Fibroblast of skin of right quadriceps (primary cell): ENCODE results near the gene ADSS1.
A peak's percentile ranks its signal among the peaks of the same experiment; 100 is the strongest.

Source experiments
- DNase-seq: peaks from one replicate; pipeline ENCODE4 v3.0.0-alpha.2; 2013

The ADSS1 gene

DNA sequence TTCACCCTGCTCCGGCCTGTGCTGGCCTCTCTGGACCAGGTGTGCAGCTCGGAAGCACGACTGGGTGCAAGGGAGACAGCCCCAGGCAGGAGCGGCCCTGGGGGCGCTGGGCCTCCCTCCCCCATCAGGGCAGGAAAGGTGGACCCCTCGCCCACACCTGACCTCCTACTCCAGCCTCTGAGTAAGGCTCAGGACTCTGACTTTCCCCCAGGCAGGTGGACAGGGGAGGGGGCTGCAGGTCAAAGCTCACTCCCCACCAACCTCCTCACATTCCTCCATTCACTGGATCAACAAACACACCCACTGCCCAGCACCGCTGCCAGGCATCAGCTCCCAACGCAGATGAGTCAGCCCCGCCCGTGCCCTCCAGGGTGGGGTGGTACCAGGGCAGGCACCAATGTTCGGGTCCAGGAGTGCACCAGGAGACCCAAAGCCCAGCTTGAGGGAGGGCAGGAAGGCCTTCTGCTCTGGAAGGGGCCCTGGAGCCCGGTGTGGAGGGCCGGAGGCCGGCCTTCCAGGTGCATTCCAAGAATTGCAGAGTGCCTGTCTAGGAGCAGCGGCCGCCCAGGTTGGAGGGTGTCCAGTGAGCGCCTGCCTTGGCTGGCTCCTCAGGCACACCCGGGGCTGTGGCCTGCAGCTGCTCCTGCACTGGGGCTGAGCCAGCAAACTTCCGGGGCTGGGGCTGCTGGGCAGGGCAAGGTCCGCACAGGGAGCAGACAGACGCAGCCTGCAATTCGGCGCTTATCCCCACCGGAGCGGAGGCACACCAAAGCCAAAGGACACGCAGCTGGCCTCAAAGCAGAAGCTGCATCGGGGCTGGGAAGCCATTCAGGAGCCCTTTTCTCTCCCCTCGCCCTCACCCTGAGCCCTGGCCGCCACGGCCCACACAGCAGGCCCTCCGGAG, 36.2 kb upstream of the ADSS1 start:
- no peak for DNase-seq

- no peak for DNase-seq
These were observed 35.4 kb upstream of the ADSS1 start for GRCh38 chr14:104688505-104689108.

GRCh38 chr14:104689109-104689880, 34.7 kb upstream of the ADSS1 start, which contains the start of gene INF2:
Gene INF2 (plus strand): TSS chr14:104689618. CDS start chr14:104701366, 11,748 bp downstream.
- peak; percentile 64 for DNase-seq

GRCh38 chr14:104689881-104690711, 33.9 kb upstream of the ADSS1 start:
- no peak for DNase-seq

DNA sequence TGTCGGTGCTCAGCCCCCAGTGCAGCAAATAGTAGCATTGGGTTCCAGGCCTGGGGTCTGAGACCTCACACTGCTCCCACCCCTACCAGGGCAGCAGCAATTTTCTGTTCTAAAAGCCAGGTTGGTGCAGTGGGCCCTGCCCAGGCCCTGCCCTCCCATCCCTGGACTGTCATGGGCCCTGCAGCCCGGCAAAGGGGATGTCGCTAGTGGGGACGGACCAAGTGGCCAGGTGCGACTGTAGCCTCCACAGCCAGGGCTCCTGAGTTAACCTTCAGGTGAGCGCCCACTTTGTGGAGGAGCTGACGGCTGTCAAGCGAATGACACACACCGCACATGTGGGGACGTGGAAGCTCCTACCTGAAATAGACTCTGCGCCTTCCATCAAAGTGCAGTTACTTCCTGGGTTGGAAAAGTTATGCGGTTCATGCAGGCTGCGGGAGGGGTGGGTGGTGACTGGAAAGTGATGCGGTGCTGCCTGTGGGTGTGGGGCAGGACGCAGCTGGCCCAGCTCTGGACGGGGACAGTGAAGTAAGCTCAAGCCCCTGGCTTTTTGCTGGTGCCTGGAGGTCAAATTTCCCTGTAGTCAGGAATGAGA, 33.1 kb upstream of the ADSS1 start:
- no peak for DNase-seq

DNA sequence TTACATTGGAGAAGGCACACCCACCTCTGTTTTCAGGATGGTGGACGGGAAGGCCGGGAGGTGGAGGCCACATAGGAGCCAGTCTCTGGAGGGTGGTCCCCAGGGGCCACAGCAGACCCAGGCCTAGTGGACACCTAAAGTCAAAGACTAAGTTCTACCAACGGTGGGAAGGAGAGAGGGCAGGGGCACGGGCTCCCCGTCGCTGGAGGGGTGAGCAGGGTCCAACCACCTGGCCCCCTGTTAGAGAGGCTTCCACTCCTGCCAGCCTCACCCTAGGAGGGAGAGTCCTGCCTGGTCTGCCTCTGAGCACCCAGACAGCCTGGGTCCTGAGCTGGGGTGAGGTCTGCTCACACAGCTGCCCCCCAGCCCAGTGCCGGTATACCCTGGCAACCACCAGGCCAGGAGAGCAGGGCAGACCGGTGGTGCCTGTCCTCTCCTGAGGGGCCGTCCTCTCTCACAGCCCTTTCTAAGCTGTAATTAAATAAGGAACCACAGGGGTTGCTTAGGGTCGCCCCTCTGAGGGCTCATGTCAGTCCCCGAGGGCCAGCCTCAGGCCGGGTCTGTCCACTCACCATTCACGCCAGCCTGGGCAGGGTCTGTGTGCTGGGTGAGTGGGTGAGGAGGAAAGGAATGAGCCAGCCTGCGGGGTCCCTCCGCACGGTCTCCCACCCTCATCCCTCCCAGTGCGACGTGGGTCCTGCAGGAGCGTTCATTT, 32.3 kb upstream of the ADSS1 start:
- no peak for DNase-seq

DNA sequence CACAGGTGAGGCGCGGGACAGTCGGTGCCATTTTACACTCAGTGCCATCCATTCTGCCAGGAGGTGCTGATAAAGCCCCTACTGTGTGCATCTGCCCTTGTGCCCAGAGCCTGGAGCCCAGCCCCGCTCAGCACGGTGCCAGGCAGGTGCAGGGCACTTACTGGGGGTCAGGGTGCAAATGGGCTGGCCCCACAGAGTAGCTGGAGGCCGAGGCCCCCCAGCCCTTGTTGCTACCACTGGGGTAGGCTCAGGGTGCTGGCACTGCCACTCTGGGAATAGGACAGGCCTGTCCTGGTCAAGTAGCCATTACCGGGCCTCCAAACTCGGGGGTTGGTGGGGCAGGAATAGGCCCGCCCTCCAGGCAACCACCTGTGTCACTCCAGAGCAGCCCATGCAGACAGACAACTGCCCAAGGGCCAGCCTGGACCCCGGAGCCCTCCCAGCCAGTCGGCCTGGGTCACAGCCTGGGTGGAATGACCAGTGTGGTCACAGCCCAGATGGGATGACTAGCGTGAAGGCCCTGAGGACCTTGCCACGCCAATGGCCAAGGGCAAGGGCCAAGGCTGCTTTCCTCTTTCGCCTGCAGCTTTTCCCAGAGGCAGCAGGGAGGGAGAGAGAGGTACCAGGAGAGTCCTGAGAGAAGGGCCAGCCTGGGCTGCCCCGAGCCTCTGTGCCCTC, 31.6 kb upstream of the ADSS1 start:
- DNase-seq, result no peak

DNA sequence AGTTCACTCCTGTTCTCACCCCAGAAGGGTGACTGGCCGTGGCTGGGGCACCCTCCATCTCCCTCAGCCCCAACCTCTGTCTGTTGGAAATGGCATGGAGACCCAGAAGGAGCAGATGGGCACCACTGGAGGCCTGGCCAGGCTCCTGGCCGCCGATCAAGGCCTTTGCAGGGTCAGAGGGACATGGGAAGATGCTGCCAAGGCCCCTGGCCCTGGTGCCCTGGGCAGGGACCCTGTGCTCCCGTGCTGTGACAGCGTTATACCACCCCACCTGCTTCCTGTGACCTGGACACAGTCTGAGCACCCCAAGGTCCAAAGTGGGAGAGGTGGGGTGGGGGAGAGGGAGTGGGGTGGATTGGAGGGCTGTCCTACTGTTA, 31.1 kb upstream of the ADSS1 start:
- no peak for DNase-seq

GRCh38 chr14:104693482-104694431, 30.3 kb upstream of the ADSS1 start:
- DNase-seq, result no peak

- no peak for DNase-seq
These were observed 29.5 kb upstream of the ADSS1 start for GRCh38 chr14:104694475-104694950.

- DNase-seq, result no peak
These were observed 28.9 kb upstream of the ADSS1 start for GRCh38 chr14:104694991-104695659.

GRCh38 chr14:104695660-104696000, 28.4 kb upstream of the ADSS1 start:
- DNase-seq, result no peak

- no peak for DNase-seq
These were observed 27.2 kb upstream of the ADSS1 start for GRCh38 chr14:104696671-104697316.

- no peak for DNase-seq
These were observed 26.7 kb upstream of the ADSS1 start for GRCh38 chr14:104697317-104697703.

DNA sequence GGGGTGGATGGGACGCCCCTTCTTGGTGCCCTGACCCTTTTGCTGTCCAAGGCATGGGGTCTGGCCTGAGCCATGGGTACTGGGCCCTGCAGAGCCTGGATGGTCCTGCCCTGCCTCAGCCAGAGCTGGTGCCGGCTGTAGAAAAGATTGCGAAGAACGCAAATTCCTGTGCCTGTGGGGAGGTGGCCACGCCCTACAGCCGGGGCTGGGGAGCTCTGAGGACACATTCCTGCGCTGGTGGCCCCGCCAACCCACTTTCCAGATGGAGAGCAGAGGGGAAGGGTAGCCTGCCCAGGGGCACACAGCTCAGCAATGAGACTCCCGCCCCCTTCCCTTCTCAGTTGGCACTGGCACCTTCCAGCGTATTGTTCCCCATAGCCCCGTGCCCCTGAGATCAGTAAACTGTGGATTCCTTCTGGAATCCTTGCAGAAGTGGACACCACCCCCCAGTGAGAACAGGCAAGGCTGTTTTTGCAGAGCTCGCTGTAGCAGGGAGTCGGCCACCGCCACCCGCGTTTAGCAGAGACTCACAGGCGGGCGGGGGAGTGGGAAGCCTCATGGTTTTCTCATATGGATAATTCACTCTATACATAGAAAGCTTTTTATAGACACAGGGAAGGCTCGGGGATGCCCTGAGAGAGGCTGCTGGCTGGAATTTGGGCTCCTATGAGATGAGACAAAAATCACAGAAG, 26.0 kb upstream of the ADSS1 start:
- peak; percentile 44 for DNase-seq

- DNase-seq, result no peak
These were observed 25.2 kb upstream of the ADSS1 start for GRCh38 chr14:104698688-104699425.

DNA sequence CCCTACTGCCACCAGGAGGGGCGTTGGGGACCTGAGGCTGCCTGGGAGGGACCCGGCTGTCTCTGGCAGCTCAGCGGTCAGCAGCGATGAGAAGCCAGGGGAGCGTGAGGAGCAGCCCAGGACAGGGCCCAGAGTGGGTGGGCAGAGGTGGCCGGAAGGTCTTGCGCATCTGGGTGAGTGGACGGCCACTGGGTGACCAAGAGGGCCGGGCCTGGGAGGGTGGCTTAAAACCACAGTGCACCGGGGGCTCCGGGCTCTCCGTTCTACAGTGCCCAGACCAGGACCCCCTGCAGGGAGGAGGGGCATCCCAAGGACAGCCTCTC, 24.6 kb upstream of the ADSS1 start:
- DNase-seq, result no peak
